ENCODE results near the gene DMPK.
"Not testable (repeated sequence)": the region's sequence is repeated elsewhere in the genome, so short reads cannot be mapped to it uniquely, and the experiment has no call there.

Gene DMPK

DNA sequence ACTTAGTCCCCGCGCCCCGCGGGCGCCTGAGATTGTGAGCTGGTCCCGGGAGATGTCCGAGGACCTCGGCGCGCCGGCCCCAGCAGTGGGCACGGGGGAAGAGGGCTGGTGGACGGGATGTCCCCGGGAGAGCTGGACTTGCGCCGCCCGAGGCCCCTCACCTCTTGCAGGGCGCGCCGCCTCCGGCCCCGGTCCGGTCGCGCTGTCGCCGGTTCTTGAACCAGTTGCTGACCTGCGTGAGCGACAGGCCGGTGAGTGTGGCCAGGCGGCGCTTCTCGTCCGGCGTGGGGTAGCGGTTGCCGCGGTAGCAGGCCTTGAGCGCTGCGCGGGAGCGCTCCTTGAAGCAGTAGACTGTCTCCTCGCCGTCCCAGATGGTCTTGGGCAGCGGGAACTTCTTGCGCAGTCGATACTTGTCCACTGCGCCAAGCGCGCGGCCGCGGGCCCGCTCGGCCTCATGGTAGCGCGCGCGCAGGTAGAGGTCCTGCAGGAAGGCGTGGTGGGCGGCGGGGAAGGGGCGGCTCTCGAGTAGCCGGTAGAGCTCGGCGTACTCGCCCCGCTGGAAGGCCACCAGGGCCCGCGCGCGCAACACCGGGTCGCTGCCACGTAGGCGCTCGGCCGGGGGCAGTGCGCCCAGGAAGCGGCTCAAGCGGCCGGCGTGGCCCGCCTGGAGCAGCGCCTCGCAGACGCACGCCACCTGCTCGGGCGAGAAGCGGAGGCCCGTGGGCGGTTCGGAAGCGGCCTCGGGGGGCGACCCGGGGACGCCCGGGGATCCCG, 14.2 kb downstream of the DMPK start:
- no peak for DNase-seq

DNA sequence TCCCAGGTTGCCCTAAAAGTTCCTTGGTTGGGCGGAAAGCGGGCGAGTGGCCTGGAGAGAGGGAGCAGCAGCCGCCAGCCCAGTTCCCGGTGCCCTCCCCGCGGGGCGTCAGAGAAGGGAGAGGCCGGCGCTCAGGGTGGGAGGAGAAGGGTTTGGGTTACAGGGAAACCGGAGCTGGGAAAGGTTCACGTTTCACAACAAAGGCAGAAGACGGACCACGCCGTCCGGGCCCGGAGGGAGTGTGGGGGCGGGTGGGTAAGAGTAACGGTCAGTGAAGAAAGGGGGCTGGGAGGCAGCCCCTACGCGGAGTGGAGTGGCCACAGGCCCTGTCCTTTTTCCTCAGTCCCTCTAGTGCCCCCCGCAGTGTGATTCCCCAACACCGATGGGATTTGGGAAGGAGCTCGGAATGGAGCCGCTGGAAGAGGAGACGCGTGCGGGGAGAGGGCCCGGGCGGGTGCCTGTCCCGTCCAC, 14.8 kb downstream of the DMPK start:
- no peak for DNase-seq

DNA sequence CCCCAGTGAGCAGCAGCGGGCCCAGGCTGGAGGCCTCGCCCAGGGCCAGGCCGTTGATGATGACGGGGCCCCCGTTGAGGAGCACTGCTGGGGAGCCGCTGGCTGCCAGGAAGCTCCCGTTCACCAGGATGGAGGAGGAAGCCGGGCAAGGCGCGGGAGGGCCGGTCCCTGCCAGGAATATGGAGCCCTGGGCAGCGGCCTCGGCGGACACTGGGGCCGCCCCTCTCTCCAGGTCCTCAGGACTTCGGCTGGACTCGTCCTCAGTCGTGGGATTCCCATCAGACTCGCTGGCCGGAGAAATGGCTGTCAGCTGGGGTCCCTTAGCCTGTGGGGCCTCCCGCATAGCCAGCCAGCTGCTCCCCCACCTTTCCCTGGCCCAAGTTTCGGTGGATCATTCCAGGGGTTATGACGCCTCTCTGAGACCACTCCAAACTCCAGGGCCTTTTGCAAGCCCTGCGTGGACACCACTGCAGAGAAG, 15.4 kb downstream of the DMPK start:
- no peak for DNase-seq

DNA sequence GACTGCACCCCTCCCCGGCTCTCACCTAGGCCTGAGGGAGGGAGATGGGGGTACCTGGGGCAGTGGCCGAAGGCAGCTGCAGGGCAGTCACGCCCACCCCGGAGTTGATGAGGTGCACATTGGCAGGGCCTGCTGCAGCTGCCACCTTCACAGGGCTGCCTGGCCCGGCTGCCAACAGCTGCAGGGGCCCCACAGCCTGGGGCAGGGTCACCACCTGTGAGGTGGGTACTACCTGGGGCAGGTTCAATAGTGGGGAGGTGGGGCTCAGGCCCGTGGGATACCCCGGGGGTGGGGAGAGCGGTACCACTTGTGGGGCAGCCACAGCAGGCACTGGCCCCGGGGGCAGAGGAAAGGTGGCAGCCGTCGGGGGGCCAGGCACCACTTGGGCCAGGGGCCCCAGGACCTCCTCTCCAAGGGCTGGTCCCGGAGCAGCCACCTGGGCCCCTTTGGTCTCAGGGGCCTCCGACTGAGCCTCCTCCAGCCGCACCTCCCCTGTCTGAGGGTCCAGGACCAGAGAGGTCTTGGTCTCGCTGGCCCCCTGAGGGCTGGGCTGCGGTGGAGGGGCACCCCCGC, 15.9 kb downstream of the DMPK start:
- no peak for DNase-seq

DNA sequence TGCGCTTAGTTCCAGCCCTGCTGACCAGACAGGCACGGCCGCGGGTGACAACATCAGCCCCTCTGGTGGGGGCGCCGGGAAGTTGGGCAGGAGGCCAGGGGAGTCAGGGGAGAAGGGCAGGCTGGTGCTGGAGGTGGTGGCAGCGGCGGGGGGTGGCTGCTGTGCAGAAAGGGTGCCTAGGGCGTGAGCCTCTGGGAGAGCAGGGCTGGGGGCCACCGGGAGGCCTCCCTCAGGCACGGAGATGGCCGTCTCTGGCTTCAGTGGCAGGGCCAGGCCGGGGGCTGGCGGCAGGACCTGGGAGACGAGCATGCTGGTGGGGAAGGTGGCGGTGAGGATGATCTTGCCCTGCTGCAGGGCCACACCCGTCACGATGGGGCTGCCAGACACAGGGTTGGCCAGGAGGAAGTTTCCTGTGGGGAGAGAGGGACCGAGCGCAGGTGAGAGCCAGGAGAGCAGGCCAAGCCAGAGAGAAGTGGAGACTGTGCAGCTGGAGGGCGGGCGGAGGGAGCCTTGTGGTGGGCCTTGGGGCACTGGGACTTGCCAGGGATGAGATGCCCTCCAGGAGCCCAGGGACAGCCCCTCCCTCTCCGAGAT, 16.5 kb downstream of the DMPK start:
- no peak for DNase-seq

DNA sequence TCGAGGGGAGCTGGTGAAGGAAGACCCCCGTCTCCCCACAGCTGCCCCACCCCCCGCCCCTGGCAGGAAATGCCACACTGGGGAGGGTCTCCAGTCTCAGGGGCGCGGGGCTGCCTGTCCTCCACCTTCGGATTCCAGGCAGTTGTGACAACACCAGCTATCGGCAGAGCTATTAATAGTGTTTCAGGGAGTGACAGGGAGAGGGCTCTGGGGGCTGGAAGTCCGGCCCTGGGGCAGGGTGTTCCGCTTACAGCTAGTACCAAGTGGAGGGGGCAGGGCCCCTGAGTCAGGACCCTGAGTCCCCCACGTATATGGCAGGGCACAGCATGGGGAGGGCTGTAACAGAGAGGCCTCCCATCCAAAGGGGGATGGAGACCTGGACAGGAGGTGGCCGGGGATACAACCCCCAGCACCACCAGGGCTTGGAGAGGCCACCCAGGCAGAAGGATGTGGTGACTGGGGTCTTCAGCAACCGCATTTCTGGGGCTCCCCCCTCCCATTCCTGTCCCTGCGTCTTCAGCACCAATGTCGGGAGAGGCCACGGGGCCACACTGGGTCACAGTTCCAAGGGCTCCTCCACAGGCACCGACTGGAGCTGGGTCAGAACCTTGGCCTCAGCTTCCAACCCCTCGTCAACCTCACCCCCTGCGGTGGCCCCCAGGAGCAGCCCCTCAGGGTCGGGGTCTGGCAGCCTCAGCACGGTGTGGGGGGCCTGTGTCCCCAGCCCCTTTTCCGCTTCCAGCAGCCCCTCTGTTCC, 17.2 kb downstream of the DMPK start:
- no peak for DNase-seq

DNA sequence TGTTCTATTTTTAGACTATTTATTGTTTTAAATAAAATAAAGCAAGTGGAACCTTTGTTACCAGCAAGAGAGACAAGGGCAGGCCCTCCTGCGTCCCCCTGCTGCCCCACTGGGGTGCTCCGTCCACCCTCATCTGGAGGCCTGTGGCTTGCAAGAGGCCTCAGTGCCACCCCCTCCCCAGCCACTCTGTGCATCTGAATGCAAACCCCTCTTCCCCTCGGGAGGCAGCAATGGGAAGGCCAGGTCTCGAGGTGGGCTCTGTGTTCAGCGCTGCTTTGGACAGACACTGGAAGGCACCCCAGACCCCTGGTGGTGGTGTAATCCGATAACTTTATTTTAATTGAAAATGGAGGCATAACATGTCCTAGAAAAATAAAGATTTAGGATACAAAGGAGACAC, 17.8 kb downstream of the DMPK start:
- DNase-seq = no peak

DNA sequence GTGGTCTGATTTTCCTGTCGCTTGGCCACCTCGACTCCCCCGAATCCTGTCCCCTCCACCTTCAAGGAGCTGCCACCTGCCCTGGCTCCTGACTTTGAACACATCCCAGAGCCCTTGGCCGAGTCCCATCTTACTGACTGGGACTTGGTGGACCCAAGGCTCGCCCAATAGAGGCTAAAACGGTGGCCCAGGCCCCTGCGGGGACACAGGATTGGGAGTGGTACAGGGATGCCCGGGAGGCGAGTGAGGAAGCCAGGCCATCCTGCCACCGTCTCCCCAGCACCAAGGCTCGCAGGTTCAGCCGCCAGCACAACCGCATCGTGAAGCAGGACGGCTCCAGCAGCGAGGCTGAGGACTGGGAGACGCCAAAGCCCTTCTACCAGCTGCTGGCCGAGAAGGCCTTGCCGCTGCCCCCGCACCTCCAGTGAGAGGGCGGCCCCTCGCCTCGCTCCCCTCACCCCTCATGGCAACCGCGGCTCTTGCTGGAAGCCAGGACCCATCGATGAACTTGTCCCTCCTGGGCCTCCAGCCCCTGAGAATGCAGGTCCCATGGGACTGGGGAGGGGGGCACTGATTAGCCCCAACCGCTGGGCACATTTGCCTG, 18.5 kb downstream of the DMPK start:
- no peak for DNase-seq

DNA sequence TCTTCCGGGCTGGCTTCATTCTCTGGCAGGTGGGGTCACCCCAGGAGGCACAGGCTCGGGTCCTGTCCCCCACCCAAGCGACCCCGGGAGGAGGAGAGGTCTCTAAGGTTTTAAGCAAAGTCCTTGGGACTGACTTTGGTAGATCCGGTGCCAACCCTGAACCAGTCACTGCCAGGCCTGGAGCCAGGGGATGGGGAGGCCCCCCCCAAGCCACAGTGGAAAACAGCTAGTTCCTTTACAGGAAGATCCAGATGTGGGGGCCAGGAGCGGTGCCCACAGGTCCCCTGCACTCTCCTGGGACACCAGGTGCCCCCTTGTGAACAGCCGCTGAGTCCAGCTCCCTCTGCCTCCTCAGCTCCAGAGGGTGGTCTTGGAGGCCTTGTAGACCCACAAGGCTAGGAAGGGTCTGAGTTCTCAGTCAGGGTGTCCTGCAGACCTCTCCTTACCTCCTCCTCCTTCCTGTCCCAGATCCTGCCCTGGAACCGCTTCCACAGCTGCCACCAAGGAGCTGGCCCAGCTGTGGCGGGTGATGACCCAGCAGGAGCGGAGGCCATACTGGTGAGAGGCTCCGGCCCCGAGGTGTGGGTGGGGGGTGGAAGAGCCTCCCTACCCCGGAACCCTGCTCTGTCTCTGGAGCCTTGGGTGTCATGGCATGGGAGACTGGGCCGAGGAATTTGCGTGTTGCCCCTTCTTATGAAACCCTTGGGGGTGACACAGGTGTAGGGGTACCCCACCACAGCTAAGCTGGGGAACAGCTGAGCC, 19.2 kb downstream of the DMPK start:
- no peak for DNase-seq

DNA sequence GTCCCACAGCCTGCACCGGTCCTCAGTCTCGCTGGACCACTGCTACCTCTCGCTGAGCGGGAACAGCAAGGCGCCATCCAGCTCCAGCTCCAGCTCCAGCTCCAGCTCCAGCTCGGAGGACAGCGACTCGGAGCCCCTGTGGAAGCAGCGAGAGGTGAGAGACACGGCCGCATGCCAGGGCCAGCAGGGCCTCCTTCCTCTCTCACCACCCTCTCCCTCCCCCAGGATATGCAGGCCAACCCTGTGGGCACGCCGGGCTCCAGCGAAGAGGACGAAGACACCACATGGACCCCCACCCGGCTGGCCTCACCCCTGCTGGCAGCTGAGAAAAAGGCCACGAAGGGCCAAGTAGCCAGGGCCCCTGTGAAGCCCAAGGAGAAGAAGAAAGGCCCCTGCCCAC, 20.6 kb downstream of the DMPK start:
- no peak for DNase-seq

DNA sequence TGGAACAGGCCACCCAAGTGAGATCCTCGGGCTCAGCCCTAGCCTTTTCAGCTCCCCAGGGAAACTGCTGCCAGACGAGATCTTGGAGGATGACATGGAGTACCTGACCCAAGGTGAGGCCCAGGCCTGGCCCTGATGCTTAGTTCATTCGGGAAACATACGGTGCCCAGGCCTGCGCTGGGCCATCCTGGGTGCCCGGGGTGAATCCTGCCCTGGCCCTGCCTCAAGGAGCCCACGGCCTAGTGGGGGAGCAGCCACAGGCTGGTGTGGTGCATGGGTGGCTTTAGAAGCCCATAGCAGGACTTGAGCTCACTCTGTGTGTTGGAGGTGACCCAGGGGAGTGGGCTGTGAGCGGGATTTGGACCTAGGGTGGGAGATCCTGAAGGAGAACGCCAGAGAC, 23.4 kb downstream of the DMPK start:
- no peak for DNase-seq

DNA sequence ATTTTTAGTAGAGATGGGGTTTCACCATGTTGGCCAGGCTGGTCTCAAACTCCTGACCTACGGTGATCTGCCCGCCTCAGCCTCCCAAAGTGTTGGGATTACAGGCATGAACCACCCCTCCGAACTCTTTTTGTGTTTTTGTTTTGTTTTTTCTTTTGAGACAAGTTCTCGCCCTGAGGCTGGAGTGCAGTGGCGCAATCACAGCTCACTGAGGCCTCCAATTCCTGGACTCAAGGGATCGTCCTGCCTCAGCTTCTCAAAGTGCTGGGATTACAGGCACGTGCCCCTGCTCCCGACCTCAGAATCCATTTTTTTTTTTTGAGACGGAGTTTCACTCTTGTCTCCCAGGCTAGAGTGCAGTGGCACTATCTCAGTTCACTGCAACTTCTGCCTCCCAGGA, 24.6 kb downstream of the DMPK start:
- DNase-seq = no peak

DNA sequence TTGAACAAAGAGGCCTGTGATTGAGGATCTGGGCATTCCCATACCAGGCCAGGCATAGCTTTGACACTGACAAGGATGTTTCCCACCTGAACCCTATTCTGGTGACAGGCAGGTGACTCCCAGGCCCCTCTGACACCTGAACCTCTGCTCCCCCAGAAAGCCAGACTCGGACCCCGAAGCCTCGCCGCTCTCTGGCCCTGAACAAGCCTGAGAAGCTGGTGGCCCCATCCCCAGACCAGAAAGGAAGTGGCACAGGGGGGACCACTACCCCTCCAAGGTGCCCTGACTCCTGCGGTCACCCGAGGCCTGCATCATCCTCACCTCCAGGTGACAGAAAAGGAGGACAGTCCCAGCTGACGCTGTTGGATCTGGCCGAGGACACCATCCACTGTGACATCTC, 28.0 kb downstream of the DMPK start:
- DNase-seq = no peak

DNA sequence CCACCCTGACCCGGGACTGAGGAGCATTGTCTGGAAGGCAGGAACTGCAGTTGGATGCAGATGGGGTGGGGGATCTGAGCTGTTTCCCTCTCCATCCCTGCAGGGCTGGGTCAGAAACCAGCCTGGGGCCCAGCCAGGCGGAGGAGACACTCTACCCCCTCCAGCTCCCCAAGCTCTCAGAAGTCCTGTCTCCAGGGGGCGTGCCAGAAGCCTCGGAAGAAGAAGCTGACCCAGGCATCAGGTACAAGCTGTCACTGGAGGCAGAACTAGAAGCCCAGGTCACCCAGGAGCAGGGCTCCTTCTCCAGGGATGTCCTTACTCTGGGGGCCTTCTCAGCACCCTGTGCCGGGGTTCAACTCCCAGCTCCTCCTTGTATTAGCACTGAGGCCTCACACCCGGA, 28.7 kb downstream of the DMPK start:
- no peak for DNase-seq

DNA sequence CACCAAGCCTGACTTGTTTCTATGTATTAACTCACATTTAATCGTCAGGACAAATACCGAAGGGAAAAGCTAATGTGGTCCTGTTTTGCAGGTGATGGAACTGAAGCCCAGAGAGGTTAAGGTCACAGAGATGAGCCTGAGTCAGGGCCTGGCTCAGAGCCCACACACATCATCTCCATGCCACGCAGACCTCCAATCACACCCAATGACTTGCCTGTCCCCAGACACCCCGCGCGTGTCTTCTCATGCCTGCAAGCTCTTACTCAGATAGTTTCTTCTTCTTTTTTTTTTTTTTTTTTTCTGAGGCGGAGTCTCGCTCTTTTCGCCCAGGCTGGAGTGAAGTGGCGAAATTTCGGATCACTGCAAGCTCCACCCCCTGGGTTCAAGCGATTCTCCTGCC, 29.7 kb downstream of the DMPK start:
- DNase-seq = no peak

DNA sequence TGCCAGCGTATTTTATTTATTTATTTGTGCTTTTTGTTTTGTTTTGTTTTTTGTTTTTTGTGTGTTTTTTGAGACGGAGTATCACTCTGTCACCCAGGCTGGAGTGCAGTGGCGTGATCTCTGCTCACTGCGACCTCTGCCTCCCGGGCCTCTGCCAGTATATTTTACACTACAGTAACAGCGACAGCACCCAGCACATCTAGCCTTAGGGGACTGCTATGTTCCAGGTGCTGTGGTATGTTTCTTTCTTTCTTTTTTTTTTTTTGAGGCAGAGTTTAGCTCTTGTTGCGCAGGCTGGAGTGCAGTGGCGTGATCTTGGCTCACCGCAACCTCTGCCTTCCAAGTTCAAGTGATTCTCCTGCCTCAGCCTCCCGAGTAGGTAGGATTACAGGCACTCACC, 30.8 kb downstream of the DMPK start:
- not testable (repeated sequence) for DNase-seq

DNA sequence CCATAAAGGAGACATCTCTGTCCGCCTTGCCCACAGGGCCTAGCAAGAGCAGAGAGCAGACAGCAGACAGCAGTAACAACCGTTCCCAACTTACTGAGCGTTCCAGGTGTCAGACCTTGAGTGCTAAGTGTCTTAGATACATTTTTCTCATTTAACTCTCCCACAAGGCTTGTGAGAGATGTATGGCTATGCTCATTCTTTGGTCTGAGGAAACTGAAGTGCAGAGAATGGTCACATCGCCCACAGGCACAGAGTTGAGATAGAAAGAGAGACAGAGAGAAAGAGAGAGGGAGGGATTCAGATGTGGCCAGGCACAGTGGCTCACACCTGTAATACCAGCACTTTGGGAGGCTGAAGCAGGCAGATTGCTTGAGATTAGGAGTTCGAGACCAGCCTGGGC, 34.8 kb downstream of the DMPK start:
- DNase-seq = no peak

DNA sequence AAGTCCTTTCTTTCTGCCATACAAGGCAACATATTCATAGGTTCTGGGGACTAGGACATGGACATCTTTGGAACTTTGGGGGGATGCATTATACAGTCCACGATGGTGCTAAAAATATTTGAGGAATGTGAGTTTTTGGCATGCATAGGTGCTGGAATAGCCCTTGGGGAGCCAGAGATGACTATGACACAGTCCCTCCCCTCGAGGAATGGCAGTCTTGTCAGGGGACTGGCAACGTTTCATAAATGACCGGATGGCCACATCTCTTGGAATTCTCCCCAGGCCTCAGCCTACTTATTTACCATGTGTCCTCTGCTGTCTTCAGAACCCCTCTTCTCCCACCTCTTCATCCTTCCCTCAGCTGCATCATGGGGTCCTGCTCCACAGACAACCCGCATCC, 35.4 kb downstream of the DMPK start:
- no peak for DNase-seq

DNA sequence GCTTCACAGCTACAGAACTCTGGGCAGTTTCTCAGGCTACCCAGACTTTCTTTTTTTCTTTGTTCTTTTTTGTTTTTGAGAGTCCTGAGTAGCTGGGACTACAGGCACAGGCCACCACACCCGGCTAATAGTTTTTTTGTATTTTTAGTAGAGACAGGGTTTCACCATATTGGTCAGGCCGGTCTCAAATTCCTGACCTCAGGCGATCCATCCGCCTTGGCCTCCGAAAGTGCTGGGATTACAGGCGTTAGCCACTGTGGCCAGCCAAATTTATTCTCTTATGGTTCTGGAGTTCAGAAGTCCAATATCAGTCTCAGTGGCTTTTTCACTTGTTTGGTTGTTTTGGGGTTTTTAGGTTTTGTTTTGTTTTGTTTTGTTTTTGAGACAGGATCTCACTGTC, 36.7 kb downstream of the DMPK start:
- no peak for DNase-seq

DNA sequence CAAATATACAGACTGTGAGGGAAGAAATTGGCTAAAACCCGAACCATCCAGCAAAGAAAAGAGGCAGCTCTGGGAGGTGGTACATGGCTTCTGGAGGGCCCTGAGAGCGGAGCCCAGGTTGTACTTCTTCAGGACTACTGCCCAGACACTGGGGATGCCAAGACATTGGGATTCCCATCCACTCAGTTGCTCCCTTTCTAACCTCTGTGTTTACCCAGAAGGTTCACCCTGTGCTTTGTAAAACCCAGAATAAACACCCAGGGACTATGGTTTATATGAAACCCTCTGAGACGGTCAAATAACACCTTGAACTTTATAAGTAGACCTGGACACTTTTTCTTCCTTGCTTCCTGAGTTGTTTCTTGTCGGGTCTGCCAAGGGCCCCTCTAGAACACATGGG, 39.3 kb downstream of the DMPK start:
- no peak for DNase-seq

DNA sequence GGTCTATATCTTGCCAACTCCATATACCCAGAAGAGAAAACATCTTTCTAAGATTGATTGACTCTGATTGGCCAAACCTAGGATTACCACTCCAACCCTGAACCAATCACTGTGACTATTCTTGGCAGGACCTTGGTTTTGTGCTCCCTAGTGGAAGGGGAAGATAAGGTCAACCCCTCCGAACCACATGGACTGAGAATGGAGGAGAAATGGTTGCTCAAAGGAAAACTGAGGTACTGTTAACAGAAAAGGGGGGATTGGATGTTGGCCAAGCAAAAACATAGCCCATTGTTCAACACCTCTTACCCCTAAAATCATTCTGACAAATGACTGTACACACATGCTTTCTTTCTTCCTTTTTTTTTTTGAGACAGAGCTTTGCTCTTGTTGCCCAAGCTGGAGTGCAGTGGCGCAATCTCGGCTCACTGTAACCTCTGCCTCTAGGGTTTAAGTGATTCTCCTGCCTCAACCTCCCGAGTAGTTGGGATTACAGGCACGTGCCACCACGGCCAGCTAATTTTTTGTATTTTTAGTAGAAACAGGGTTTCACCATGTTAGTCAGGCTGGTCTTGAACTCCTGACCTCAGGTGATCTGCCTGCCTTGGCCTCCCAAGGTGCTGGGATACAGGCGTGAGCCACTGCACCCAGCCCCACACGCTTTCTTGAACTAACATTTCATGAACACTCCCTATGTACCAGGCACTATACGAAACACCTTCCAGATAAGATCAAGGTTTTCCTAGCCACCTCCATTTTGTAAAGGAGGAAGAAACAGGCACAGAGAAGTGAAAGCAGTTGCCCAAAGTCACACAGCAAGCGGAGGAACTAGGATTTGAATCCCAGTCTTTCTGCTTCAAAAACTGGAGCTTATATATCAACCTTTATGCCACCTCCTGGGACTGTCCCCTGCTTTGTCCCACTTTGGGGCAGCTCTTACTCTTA, 42.5 kb downstream of the DMPK start:
- DNase-seq = no peak
